Endothelial cell of umbilical vein (primary cell): Measurements from ENCODE around the gene UBR3.

Experiments
- EZH2 ChIP-seq: IDR thresholded peaks from 2 replicates; pipeline ENCODE4 v1.6.1; 2012; ENCODE audit warnings: borderline replicate concordance, low read depth, mild to moderate bottlenecking, moderate library complexity, low read length, inconsistent platforms; ENCODE audit not compliant: severe bottlenecking
- FOS ChIP-seq: IDR thresholded peaks from 2 replicates; pipeline ENCODE4 v1.6.1; 2011; ENCODE audit warnings: mild to moderate bottlenecking, low read length, moderate library complexity, borderline replicate concordance; ENCODE audit not compliant: insufficient read depth
- POLR2A ChIP-seq: IDR thresholded peaks from 2 replicates; pipeline ENCODE4 v1.6.1; 2012; ENCODE audit warnings: low read depth, mild to moderate bottlenecking, control low read depth, low read length
- TF ChIP-seq, protein P1 (sequence below), 2 donors: IDR thresholded peaks; 1 replicate in 1 of 2; 2 replicates in 1 of 2; pipeline ENCODE4 v1.5.1; 2011; ENCODE audit warnings: low read length in 2 of 2, mild to moderate bottlenecking in 2 of 2, moderate library complexity in 2 of 2, control low read depth in 1 of 2, inconsistent platforms in 1 of 2, low read depth in 1 of 2; ENCODE audit not compliant: insufficient read depth in 1 of 2; ENCODE audit errors: extremely low read depth in 1 of 2

- TF ChIP-seq, protein P1, sequence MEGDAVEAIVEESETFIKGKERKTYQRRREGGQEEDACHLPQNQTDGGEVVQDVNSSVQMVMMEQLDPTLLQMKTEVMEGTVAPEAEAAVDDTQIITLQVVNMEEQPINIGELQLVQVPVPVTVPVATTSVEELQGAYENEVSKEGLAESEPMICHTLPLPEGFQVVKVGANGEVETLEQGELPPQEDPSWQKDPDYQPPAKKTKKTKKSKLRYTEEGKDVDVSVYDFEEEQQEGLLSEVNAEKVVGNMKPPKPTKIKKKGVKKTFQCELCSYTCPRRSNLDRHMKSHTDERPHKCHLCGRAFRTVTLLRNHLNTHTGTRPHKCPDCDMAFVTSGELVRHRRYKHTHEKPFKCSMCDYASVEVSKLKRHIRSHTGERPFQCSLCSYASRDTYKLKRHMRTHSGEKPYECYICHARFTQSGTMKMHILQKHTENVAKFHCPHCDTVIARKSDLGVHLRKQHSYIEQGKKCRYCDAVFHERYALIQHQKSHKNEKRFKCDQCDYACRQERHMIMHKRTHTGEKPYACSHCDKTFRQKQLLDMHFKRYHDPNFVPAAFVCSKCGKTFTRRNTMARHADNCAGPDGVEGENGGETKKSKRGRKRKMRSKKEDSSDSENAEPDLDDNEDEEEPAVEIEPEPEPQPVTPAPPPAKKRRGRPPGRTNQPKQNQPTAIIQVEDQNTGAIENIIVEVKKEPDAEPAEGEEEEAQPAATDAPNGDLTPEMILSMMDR (IDR thresholded peaks at IDR 0.05; ENCODE audit: extremely low read depth in 1 of 2, insufficient read depth in 1 of 2, low read depth in 1 of 2, low read length in 2 of 2) = no peak
- no peak for TF ChIP-seq POLR2A
- no peak for TF ChIP-seq EZH2
- TF ChIP-seq FOS = no peak
These were observed 83.0 kb downstream of the UBR3 start for GRCh38 chr2:169910109-169910799.
